Thyroid gland (tissue), 4 donors: ENCODE results near the gene CSNK2A2.

Experiments used
- POLR2A ChIP-seq, 2 donors: fragments of 450-650 bp; IDR thresholded peaks; one replicate each; pipeline ENCODE4 v1.6.1; 2017; ENCODE audit warnings: antibody characterized with exemption in 2 of 2, mild to moderate bottlenecking in 2 of 2, moderate library complexity in 1 of 2
- TF ChIP-seq, protein P1 (sequence below), 6 experiments: fragments of 200-600 bp in 3 of 6; fragments of 450-650 bp in 3 of 6; sonication (generic) in 3 of 6; IDR thresholded peaks; one replicate each; pipeline ENCODE4 v1.5.1; 2016 to 2019; ENCODE audit warnings: antibody characterized with exemption in 6 of 6, mild to moderate bottlenecking in 2 of 6, inconsistent platforms in 1 of 6, moderate library complexity in 1 of 6

DNA sequence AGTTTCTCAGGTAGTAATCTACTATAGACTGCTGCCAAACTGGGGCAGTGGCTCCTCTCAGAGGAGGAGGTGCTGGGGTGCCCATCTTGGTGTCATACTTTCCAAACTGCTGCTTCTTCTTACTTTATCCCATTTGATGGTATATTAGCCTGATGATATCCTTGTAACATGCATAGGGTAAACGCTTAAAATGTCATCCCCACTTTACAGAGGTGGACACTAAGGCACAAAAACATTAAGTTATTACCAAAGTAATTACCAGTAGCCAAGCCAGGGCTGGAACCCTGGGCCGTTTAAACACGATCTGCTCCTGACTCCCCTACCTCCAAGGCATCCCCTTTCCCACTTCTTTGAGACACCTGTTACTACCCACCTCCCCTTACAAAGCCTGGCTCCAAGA, 37.8 kb upstream of the CSNK2A2 start:
- TF ChIP-seq, protein P1, sequence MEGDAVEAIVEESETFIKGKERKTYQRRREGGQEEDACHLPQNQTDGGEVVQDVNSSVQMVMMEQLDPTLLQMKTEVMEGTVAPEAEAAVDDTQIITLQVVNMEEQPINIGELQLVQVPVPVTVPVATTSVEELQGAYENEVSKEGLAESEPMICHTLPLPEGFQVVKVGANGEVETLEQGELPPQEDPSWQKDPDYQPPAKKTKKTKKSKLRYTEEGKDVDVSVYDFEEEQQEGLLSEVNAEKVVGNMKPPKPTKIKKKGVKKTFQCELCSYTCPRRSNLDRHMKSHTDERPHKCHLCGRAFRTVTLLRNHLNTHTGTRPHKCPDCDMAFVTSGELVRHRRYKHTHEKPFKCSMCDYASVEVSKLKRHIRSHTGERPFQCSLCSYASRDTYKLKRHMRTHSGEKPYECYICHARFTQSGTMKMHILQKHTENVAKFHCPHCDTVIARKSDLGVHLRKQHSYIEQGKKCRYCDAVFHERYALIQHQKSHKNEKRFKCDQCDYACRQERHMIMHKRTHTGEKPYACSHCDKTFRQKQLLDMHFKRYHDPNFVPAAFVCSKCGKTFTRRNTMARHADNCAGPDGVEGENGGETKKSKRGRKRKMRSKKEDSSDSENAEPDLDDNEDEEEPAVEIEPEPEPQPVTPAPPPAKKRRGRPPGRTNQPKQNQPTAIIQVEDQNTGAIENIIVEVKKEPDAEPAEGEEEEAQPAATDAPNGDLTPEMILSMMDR (IDR thresholded peaks at IDR 0.05): no peak
- TF ChIP-seq POLR2A (IDR thresholded peaks at IDR 0.05): no peak
